Posterior vena cava (tissue), 2 donors: Measurements from ENCODE around the gene COQ10A. TPM values are rescaled to one million over a fixed set of nuclear protein-coding genes. Genes with fewer than 3 reads are reported as not detected.

Source experiments
- DNase-seq: peaks from one replicate; pipeline ENCODE4 v3.0.0-alpha.2; 2020; ENCODE audit warnings: low spot score
- intact Hi-C, 2 donors: fragments of 100-400 bp; cut with DNase I; formaldehyde crosslinking; loops; one replicate each; pipeline versions ENCODE4 v1.14.1 to v1.14.2; 2022 to 2023
- total RNA-seq, 2 donors: library from RNA; stranded (reverse); fragmentation: NEBNext Ultra II Directional; extraction: Animal tissue kit (Norgen Biotek cat#: 25700); gene quantifications; one replicate each; pipeline ENCODE4 v1.2.1, GENCODE V29; 2021
- donor health status: DM: yes; HTN: yes; CAD: no.
- donor health status: DM: yes; HTN: yes; CAD: no.

Gene COQ10A
- total RNA-seq, 2 donors from 2014 or later: 9.6 to 10.1 TPM

GRCh38 chr12:56300644-56301464 is 34.1 kb downstream of the COQ10A start:
- intact Hi-C loops: no loop called here
- no peak for DNase-seq

DNA sequence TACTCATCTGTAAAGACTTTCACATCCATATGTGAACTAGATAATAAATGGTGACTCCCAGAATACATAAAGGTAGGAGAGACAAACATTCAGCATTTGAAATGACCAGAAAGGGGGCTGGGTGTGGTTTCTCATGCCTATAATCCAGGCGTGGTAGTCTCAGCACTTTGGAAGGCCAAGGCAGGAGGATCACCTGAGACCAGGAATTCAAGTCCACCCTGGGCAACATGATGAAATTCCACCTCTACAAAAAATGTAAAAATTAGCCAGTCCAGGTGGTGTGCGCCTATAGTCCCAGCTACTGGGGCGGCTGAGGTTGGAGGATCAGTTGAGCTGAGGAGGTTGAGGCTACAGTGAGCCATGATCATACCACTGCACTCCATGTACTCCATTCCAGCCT is 37.5 kb downstream of the COQ10A start:
- intact Hi-C loops: no loop called here
- no peak for DNase-seq

GRCh38 chr12:56304872-56305590 is 38.3 kb downstream of the COQ10A start:
- DNase-seq: no peak
- intact Hi-C loops: no loop called here

DNA sequence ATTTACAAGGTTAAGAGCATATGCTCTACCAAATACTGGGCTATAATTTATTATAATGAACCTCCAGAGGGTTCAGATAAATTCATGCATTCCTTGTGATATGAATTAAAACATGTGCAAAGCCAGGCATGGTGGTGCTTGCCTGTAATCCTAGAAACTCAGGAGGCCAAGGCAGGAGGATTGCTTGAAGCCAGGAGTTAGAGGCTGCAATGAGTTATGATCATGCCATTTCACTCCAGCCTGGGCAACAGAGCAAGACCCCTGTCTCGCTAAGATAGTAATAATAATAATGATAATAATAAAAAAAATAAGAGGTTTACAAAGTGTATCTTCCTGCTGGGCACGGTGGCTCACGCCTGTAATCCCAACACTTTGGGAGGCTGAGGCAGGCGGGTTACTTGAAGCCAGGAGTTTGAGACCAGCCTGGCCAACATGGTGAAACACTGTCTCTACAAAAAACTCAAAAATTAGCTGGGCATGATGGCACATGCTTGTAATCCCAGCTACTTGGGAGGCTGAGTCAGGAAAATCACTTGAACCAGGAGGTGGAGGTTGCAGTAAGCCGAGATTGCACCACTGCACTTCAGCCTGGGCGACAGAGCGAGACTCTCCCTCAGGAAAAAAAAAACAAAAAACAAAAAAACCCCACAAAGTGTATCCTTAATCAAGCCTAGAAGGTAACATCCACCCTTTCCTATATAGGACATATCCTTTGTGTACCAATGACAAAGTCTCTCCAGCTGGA is 40.7 kb downstream of the COQ10A start:
- intact Hi-C loops: no loop called here
- DNase-seq: no peak

- intact Hi-C loops: no loop called here
- no peak for DNase-seq
Observed at GRCh38 chr12:56308714-56309113, 42.0 kb downstream of the COQ10A start.

GRCh38 chr12:56311003-56311402 is 44.3 kb downstream of the COQ10A start:
- intact Hi-C loops: no loop called here
- no peak for DNase-seq

GRCh38 chr12:56315249-56315621 is 48.5 kb downstream of the COQ10A start:
- DNase-seq: no peak
- intact Hi-C loops: no loop called here

DNA sequence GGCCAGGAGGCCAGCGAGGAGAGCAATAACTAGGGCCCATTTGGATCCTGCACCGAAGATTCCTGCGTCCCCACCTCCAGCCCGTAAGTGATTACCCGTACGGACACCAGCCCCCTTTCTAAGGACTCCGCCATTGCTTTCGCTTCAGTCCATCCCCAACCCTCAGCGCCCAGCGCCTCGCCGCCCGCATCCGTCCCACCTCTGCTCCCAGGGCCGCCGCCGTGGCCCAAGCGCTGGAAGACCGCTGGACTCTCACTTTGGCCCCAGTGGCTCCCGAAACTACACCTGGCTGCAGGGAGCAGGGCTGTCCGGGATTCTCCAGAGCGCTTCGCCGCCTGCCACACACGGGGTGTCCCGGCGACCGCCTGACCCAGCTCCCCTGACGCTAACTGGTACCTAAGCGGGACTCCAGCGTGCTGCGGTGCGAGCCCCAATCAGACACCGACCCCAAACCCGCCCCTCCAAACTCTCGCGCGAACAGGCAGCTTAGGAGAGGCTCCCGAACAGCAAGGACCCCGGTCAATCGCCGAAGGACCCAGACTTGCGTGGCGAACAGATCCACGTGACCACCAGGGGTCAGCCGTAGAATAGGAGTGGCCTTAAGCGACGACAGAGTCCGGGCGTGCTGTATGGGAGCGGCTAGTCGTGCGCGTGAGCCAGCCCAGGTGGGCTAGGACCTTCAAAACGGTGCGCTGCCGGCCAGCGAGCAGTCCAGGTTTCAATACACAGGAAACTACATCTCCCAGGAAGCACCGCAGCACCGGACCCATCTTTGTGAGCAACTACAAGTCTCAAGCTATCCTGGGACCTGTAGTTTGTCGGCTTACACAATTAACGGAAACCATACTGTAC is 49.1 kb downstream of the COQ10A start, which contains the start of gene CNPY2:
CNPY2 (minus strand) TSS at position 367 of the 852 bp plus-strand sequence. CDS start 771 bp downstream, outside the sequence.
- DNase-seq: peak; percentile 99
- intact Hi-C loops: no loop called here

GRCh38 chr12:56317675-56318074 is 50.9 kb downstream of the COQ10A start:
- no peak for DNase-seq
- intact Hi-C loops: no loop called here

Other genes starting within 250 kb of the COQ10A start
- gene IKZF4, start 245.9 kb upstream of the COQ10A start, total RNA-seq: 1 to 10 TPM; 5.6 to 8.6 TPM
- gene RPS26, start 225.0 kb upstream of the COQ10A start, total RNA-seq: 10 to 100 TPM; 33.2 to 45.2 TPM
- 1 to 10 TPM in 1 of 2 donors, under 1 TPM in 1; 0.71 to 1.4 TPM for gene ERBB3, start 186.8 kb upstream of the COQ10A start, total RNA-seq
- 10 to 100 TPM; 59.3 to 71.7 TPM for gene PA2G4, start 162.4 kb upstream of the COQ10A start, total RNA-seq
- 1,000 to 10,000 TPM; 2,364 to 2,753 TPM for gene RPL41, start 150.3 kb upstream of the COQ10A start, total RNA-seq
- gene ZC3H10, start 148.7 kb upstream of the COQ10A start, total RNA-seq: 1 to 10 TPM; 7.9 to 8.0 TPM
- 100 to 1,000 TPM; 113 to 120 TPM for gene ESYT1, start 138.7 kb upstream of the COQ10A start, total RNA-seq
- 10 to 100 TPM; 32.9 to 35.7 TPM for gene MYL6B, start 114.4 kb upstream of the COQ10A start, total RNA-seq
- 1,000 to 10,000 TPM; 3,219 to 3,986 TPM for gene MYL6, start 108.6 kb upstream of the COQ10A start, total RNA-seq
- 10 to 100 TPM; 81.0 to 93.9 TPM for gene SMARCC2, start 77.5 kb upstream of the COQ10A start, total RNA-seq
- 10 to 100 TPM; 40.1 to 44.2 TPM for gene RNF41, start 45.0 kb upstream of the COQ10A start, total RNA-seq
- 10 to 100 TPM; 19.9 to 23.1 TPM for gene NABP2, start 42.6 kb upstream of the COQ10A start, total RNA-seq
- gene SLC39A5, start 36.9 kb upstream of the COQ10A start, total RNA-seq: not detected
- 10 to 100 TPM; 24.6 to 34.5 TPM for gene ANKRD52, start 8.6 kb upstream of the COQ10A start, total RNA-seq
- gene CS, start 33.4 kb downstream of the COQ10A start, total RNA-seq: 100 to 1,000 TPM; 109 to 115 TPM
- gene CNPY2, start 49.0 kb downstream of the COQ10A start, total RNA-seq: 10 to 100 TPM; 62.1 to 79.3 TPM
- gene PAN2, start 67.1 kb downstream of the COQ10A start, total RNA-seq: 10 to 100 TPM; 29.4 to 40.7 TPM
- gene IL23A, start 71.9 kb downstream of the COQ10A start, total RNA-seq: not detected
- gene STAT2, start 93.2 kb downstream of the COQ10A start, total RNA-seq: 100 to 1,000 TPM; 108 to 113 TPM
- gene APOF, start 95.9 kb downstream of the COQ10A start, total RNA-seq: not detected
- gene TIMELESS, start 182.5 kb downstream of the COQ10A start, total RNA-seq: 1 to 10 TPM; 4.4 TPM
- gene MIP, start 187.7 kb downstream of the COQ10A start, total RNA-seq: not detected
- gene SPRYD4, start 201.6 kb downstream of the COQ10A start, total RNA-seq: 1 to 10 TPM; 1.7 to 2.3 TPM
- under 1 TPM; 0.24 to 0.69 TPM for gene GLS2, start 221.2 kb downstream of the COQ10A start, total RNA-seq